ENCODE measurements around the gene HAPLN3.

The HAPLN3 gene

DNA sequence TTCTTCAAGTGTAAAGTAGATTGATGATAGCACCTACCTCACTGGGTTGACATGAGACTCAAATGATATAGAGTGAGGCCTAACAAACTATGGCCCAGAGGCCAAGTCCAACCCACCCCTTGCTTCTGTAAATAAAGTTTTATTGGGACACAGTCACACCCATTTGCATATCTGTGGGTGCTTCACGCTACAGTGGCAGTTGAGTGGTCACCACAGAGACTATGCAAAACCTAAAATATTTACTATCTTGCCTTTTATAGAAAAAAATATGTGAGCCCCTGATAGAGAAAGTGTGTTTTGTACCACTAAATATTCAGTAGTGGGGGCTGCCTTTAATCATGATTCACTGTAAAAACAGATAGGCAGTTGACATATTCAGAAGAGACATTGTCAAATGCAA is 54.1 kb downstream of the HAPLN3 start:
- ChIA-PET CTCF (interaction anchor here (0.6 kb wide), 1 partner anchor 267 kb away, joined by 4 read pairs; no protein-coding TSS in a partner anchor), POLR2A (no interaction called here)
- TF ChIP-seq ZEB2 (tag by site-specific recombination; IDR thresholded peaks at IDR 0.05) = no peak
- no peak for TF ChIP-seq BCL11B (tag by site-specific recombination; IDR thresholded peaks at IDR 0.05; ENCODE audit: low read depth)
- no peak for TF ChIP-seq IKZF3 (tag by site-specific recombination; IDR thresholded peaks at IDR 0.05)
- no peak for TF ChIP-seq ZNF341 (tag by site-specific recombination; IDR thresholded peaks at IDR 0.05; ENCODE audit: low read depth)
- TF ChIP-seq, protein P1, sequence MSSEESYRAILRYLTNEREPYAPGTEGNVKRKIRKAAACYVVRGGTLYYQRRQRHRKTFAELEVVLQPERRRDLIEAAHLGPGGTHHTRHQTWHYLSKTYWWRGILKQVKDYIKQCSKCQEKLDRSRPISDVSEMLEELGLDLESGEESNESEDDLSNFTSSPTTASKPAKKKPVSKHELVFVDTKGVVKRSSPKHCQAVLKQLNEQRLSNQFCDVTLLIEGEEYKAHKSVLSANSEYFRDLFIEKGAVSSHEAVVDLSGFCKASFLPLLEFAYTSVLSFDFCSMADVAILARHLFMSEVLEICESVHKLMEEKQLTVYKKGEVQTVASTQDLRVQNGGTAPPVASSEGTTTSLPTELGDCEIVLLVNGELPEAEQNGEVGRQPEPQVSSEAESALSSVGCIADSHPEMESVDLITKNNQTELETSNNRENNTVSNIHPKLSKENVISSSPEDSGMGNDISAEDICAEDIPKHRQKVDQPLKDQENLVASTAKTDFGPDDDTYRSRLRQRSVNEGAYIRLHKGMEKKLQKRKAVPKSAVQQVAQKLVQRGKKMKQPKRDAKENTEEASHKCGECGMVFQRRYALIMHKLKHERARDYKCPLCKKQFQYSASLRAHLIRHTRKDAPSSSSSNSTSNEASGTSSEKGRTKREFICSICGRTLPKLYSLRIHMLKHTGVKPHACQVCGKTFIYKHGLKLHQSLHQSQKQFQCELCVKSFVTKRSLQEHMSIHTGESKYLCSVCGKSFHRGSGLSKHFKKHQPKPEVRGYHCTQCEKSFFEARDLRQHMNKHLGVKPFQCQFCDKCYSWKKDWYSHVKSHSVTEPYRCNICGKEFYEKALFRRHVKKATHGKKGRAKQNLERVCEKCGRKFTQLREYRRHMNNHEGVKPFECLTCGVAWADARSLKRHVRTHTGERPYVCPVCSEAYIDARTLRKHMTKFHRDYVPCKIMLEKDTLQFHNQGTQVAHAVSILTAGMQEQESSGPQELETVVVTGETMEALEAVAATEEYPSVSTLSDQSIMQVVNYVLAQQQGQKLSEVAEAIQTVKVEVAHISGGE (tag by site-specific recombination; conservative IDR thresholded peaks at IDR 0.05; ENCODE audit: low read depth) = no peak
- no peak for TF ChIP-seq TSHZ1 (tag by site-specific recombination; IDR thresholded peaks at IDR 0.05; ENCODE audit: borderline replicate concordance)
- no peak for TF ChIP-seq ZNF23 (tag by site-specific recombination; IDR thresholded peaks at IDR 0.05; ENCODE audit: borderline replicate concordance)
- TF ChIP-seq ZNF580 (tag by site-specific recombination; IDR thresholded peaks at IDR 0.05) = no peak
- TF ChIP-seq ZNF175 (tag by site-specific recombination; IDR thresholded peaks at IDR 0.05) = no peak
- TF ChIP-seq, protein P2, sequence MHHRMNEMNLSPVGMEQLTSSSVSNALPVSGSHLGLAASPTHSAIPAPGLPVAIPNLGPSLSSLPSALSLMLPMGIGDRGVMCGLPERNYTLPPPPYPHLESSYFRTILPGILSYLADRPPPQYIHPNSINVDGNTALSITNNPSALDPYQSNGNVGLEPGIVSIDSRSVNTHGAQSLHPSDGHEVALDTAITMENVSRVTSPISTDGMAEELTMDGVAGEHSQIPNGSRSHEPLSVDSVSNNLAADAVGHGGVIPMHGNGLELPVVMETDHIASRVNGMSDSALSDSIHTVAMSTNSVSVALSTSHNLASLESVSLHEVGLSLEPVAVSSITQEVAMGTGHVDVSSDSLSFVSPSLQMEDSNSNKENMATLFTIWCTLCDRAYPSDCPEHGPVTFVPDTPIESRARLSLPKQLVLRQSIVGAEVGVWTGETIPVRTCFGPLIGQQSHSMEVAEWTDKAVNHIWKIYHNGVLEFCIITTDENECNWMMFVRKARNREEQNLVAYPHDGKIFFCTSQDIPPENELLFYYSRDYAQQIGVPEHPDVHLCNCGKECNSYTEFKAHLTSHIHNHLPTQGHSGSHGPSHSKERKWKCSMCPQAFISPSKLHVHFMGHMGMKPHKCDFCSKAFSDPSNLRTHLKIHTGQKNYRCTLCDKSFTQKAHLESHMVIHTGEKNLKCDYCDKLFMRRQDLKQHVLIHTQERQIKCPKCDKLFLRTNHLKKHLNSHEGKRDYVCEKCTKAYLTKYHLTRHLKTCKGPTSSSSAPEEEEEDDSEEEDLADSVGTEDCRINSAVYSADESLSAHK (tag by site-specific recombination; IDR thresholded peaks at IDR 0.05) = no peak
- TF ChIP-seq ZNF37A (tag by site-specific recombination; IDR thresholded peaks at IDR 0.05) = no peak
- no peak for TF ChIP-seq ZNF670 (tag by site-specific recombination; IDR thresholded peaks at IDR 0.05; ENCODE audit: low read depth)
- Histone ChIP-seq H3K4me3 (ENCODE audit: low read depth, low read length) (no peak overlapping the region), H3K4me1 (ENCODE audit: control insufficient read depth, insufficient read depth, low read length) (no peaks in the 10 kb centered on the region), H3K27ac (ENCODE audit: extremely low read depth, low read depth, low read length) (no peak overlapping the region), H3K36me3 (ENCODE audit: control insufficient read depth in 2 of 2, insufficient read depth in 1 of 2, low read length in 2 of 2) (no peaks in the 10 kb centered on the region), H3K9me3 (ENCODE audit: control insufficient read depth, insufficient read depth, low read depth, low read length) (no peaks in the 10 kb centered on the region)

- POLR2A ChIA-PET = no interaction called here
- no peak overlapping the region for H3K27ac ChIP-seq (ENCODE audit: extremely low read depth, low read depth, low read length)
- CTCF ChIA-PET = interaction anchor here (1.0 to 1.4 kb wide), 2 partner anchors 38 to 363 kb away, joined by 3 read pairs; no protein-coding TSS in a partner anchor
- H3K9me3 ChIP-seq (ENCODE audit: control insufficient read depth, insufficient read depth, low read depth, low read length) = no peaks in the 10 kb centered on the region
- no peaks in the 10 kb centered on the region for H3K36me3 ChIP-seq (ENCODE audit: control insufficient read depth in 2 of 2, insufficient read depth in 1 of 2, low read length in 2 of 2)
- H3K4me1 ChIP-seq (ENCODE audit: control insufficient read depth, insufficient read depth, low read length) = no peaks in the 10 kb centered on the region
- H3K4me3 ChIP-seq (ENCODE audit: low read depth, low read length) = no peak overlapping the region
- TF ChIP-seq PATZ1 (tag by site-specific recombination; IDR thresholded peaks at IDR 0.05) (no peak), ZNF654 (tag by site-specific recombination; IDR thresholded peaks at IDR 0.05; ENCODE audit: low read depth) (no peak), ZSCAN16 (tag by site-specific recombination; IDR thresholded peaks at IDR 0.05) (no peak), ZNF768 (tag by site-specific recombination; IDR thresholded peaks at IDR 0.05) (no peak), HOXD13 (CRISPR knock-in tag; IDR thresholded peaks at IDR 0.05; ENCODE audit: borderline replicate concordance) (no peak)
- TF ChIP-seq, protein P3, sequence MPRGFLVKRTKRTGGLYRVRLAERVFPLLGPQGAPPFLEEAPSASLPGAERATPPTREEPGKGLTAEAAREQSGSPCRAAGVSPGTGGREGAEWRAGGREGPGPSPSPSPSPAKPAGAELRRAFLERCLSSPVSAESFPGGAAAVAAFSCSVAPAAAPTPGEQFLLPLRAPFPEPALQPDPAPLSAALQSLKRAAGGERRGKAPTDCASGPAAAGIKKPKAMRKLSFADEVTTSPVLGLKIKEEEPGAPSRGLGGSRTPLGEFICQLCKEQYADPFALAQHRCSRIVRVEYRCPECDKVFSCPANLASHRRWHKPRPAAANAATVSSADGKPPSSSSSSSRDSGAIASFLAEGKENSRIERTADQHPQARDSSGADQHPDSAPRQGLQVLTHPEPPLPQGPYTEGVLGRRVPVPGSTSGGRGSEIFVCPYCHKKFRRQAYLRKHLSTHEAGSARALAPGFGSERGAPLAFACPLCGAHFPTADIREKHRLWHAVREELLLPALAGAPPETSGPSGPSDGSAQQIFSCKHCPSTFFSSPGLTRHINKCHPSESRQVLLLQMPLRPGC (tag by site-specific recombination; IDR thresholded peaks at IDR 0.05) = no peak
Measured at GRCh38 chr15:88839961-88840360, 55.4 kb downstream of the HAPLN3 start.
